AG04450 (cell line): Measurements from ENCODE around the gene WASF3. TPM values are rescaled to one million over a fixed set of nuclear protein-coding genes. Genes with fewer than 3 reads are reported as not detected.

Experiments
- CTCF ChIA-PET: fragments of 300-600, 350-600 bp; formaldehyde crosslinking; extraction: SDS; loops from one replicate; lab custom pipeline; 2022; ENCODE audit warnings: antibody characterized with exemption, inconsistent platforms; lab: Charles Lee
- POLR2A ChIA-PET: fragments of 350-600 bp; formaldehyde crosslinking; extraction: SDS; loops from one replicate; lab custom pipeline; 2021; ENCODE audit warnings: antibody characterized with exemption, inconsistent platforms; lab: Yijun Ruan, JAX
- DNase-seq: peaks from one replicate; pipeline ENCODE4 v3.0.0-alpha.2; 2011; ENCODE audit warnings: low read depth, low spot score
- H3K27ac ChIP-seq: one replicate; pipeline ENCODE4 v1.5.1; 2012; ENCODE audit warnings: low read depth, low read length, control low read depth
- H3K27me3 ChIP-seq: one replicate; pipeline ENCODE4 v1.6.0; 2012; ENCODE audit warnings: low read length; ENCODE audit not compliant: control insufficient read depth, insufficient read depth
- H3K4me3 ChIP-seq: 2 replicates; pipeline ENCODE4 v1.5.1; 2011; ENCODE audit warnings: mild to moderate bottlenecking, low read depth, low read length, control low read depth
- H3K9me3 ChIP-seq: 2 replicates; pipeline ENCODE4 v1.5.1; 2012; ENCODE audit warnings: low read length; ENCODE audit not compliant: control insufficient read depth, insufficient read depth
- polyA plus RNA-seq: library from polyadenylated mRNA; depleted of rRNA; stranded (reverse); fragments of >200 nt; gene quantifications from 2 replicates; pipeline ENCODE4 v1.2.3, GENCODE V29; 2011
- TF ChIP-seq, protein P1 (sequence below): IDR thresholded peaks from 2 replicates; pipeline ENCODE4 v1.5.1; 2011; ENCODE audit warnings: low read depth, low read length, control low read depth, inconsistent platforms

WASF3 gene
- polyA plus RNA-seq, 1 experiment: 11.3 TPM

DNA sequence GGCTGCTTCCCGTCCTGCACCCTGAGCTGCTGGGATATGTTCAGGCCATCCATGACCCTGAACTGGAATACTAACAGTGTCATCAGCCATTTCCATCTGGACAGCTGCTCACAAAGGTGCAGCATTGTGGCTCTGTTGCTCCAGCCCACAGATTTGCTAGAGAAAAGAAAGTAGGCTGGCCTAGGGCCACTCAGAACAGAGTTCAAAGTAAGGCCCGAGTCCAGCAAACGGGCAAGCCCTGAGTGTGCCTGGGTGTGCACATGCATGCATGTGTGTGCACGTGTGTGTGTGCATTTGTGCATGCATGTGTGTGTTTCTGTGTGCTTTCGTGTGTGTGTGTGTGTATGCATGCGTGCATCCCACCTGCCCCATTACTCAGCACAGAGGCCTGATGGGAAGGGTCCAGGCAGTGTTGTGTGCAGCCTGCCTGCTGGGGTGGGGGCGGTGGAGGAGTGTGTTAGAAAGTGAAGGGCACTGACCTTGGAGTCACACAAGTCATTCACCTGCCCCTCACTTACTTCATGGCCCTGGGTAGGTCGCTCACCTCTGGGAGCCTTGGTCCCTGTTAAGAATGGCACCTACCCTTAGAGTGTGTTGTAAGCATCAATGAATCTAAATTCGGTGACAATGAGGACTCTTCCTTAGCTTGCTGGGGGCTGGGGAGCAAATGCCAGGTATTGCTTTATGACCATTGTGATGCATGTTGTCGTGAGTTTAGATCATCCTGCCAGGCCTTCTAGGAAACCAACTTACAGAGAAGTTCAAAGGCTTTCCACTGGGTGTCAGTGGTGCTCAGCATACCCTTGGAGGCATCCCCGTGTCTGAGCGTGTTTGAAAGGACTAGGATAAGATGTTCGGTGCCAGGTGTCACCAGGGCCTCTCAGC lies 149.9 kb downstream of the WASF3 start:
- CTCF ChIA-PET: interaction anchor here (0.6 to 4.3 kb wide), 8 partner anchors 9 to 789 kb away, joined by 3 to 33 read pairs (median 4); no protein-coding TSS in a partner anchor
- TF ChIP-seq, protein P1, sequence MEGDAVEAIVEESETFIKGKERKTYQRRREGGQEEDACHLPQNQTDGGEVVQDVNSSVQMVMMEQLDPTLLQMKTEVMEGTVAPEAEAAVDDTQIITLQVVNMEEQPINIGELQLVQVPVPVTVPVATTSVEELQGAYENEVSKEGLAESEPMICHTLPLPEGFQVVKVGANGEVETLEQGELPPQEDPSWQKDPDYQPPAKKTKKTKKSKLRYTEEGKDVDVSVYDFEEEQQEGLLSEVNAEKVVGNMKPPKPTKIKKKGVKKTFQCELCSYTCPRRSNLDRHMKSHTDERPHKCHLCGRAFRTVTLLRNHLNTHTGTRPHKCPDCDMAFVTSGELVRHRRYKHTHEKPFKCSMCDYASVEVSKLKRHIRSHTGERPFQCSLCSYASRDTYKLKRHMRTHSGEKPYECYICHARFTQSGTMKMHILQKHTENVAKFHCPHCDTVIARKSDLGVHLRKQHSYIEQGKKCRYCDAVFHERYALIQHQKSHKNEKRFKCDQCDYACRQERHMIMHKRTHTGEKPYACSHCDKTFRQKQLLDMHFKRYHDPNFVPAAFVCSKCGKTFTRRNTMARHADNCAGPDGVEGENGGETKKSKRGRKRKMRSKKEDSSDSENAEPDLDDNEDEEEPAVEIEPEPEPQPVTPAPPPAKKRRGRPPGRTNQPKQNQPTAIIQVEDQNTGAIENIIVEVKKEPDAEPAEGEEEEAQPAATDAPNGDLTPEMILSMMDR: peak; percentile 65
- no peaks in the 10 kb centered on the region for H3K9me3 ChIP-seq
- POLR2A ChIA-PET: no interaction called here
- peak; percentile 7 for DNase-seq
- no peak overlapping the region for H3K4me3 ChIP-seq
- H3K27me3 ChIP-seq: peaks cover 6% of the 10 kb centered on the region
- no peak overlapping the region for H3K27ac ChIP-seq

DNA sequence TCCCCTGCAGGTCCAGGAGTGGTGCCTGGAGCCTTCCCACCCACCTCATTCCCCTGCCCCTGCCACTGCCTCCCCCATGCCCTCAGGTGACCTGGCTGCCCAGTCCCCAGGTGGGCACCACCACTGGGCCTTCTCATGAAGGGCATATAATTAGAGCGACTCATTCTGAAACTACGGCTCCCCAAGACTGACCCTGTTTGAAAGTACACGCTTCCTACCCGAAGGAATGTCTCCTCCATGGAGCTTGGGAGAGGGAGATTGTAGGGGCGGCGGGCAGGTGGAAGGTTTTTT lies 150.5 kb downstream of the WASF3 start:
- H3K4me3 ChIP-seq: no peak overlapping the region
- H3K27me3 ChIP-seq: peaks cover 6% of the 10 kb centered on the region
- ChIA-PET CTCF (interaction anchor here (0.7 to 4.3 kb wide), 4 partner anchors 11 to 223 kb away, joined by 3 to 33 read pairs (median 4); no protein-coding TSS in a partner anchor), POLR2A (no interaction called here)
- DNase-seq: no peak
- no peaks in the 10 kb centered on the region for H3K9me3 ChIP-seq
- H3K27ac ChIP-seq: no peak overlapping the region
- TF ChIP-seq, protein P1: no peak

DNA sequence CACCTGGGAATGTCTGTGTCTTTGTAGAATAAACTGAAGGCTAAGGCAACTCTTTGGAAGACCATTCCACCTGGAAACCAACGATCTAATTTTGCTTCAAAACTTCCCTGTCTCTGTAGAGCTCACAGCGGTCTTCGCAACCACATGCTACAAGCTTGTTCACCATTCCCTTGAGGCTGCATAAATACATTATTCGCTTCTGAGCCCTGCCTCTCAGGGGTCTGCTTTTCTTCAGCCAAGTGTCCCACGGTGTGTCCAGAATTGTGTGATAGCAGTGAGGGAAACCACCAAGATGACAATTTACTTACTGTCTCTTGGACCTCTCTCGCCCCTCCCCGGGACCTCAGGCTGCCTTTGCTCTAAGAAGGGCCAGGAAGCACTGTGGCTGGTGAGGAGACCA lies 152.0 kb downstream of the WASF3 start:
- no peak overlapping the region for H3K27ac ChIP-seq
- POLR2A ChIA-PET: no interaction called here
- H3K9me3 ChIP-seq: no peaks in the 10 kb centered on the region
- no peak overlapping the region for H3K4me3 ChIP-seq
- H3K27me3 ChIP-seq: peaks cover 6% of the 10 kb centered on the region
- no peak for DNase-seq
- TF ChIP-seq, protein P1: no peak
- CTCF ChIA-PET: no interaction called here

DNA sequence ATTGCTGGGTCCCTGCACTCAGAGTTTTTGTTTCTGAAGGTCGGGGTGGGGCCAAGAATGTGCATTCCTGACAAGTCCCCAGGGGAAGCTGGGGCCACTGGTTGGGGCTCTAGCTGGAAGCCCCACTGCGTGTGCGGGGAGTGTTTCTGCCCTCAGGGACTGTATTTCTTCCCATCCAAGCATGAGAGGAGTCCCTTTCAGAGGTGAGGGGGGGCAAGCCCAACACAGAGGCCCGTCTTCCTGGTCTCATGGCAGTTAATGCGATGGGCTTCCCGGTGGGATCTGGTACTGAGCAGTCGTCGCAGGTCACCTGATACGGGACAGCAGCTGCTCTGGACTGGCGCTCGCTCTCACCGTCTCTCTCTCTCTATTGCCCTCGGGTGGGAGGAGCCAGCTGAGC lies 152.7 kb downstream of the WASF3 start:
- Histone ChIP-seq H3K27ac (no peak overlapping the region), H3K4me3 (no peak overlapping the region), H3K9me3 (no peaks in the 10 kb centered on the region), H3K27me3 (peaks cover 6% of the 10 kb centered on the region)
- no peak for DNase-seq
- TF ChIP-seq, protein P1: no peak
- CTCF ChIA-PET: interaction anchor here (2.1 kb wide), 1 partner anchor 11 kb away, joined by 10 read pairs; no protein-coding TSS in a partner anchor
- POLR2A ChIA-PET: no interaction called here

DNA sequence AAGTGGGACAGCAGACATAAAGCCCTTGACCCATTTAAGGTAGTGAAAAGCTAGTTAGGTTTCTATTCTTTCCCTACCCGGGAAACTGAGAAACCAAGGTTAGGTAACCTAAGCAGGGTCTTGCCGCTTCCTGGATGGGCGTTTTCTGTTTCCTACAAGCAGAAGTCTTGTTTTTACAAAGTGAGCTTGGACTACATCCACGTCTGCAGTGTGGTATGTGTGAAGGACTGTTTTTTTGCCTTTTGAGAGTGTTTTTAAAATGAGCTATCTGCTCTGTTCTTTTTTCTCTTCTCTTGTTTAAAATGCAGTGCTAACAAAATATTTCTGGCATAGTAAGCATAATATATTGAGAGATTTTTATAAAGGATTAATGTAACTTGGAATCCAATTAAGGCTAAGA lies 153.7 kb downstream of the WASF3 start:
- ChIA-PET CTCF (interaction anchor here (0.5 to 2.1 kb wide), 9 partner anchors 8 to 526 kb away, joined by 3 to 10 read pairs (median 6); no protein-coding TSS in a partner anchor), POLR2A (no interaction called here)
- no peak for DNase-seq
- Histone ChIP-seq H3K4me3 (no peak overlapping the region), H3K27me3 (peaks cover 6% of the 10 kb centered on the region), H3K27ac (no peak overlapping the region), H3K9me3 (no peaks in the 10 kb centered on the region)
- TF ChIP-seq, protein P1: no peak
